Measurements from ENCODE around the gene FGFRL1. TPM values are rescaled to one million over a fixed set of nuclear protein-coding genes. Genes with fewer than 3 reads are reported as not detected.

Gene FGFRL1
- total RNA-seq, 2 experiments from 2014 or later, result 7.6 to 8.0 TPM

- Mint-ChIP-seq H3K27ac (no peak overlapping the region), H3K36me3 (ENCODE audit: low read depth) (no peaks in the 10 kb centered on the region), H3K27me3 (ENCODE audit: low read depth) (peaks cover 46% of the 10 kb centered on the region), H3K4me3 (no peak overlapping the region), H3K4me1 (ENCODE audit: low read depth) (peaks cover 14% of the 10 kb centered on the region), H3K9me3 (no peaks in the 10 kb centered on the region)
- intact Hi-C loops (cut with micrococcal nuclease), result loop anchor here (5.0 kb wide), 1 partner anchor 758 kb away; no protein-coding TSS in a partner anchor
- no peak for DNase-seq
- CTCF ChIA-PET, result no interaction called here
Measured at GRCh38 chr4:999882-1000425, 11.5 kb upstream of the FGFRL1 start.

GRCh38 chr4:1000686-1001260, 10.7 kb upstream of the FGFRL1 start:
- intact Hi-C loops (cut with micrococcal nuclease), result no loop called here
- Mint-ChIP-seq H3K4me3 (no peak overlapping the region), H3K9me3 (no peaks in the 10 kb centered on the region), H3K27ac (no peak overlapping the region), H3K4me1 (ENCODE audit: low read depth) (peaks cover 14% of the 10 kb centered on the region), H3K36me3 (ENCODE audit: low read depth) (no peaks in the 10 kb centered on the region), H3K27me3 (ENCODE audit: low read depth) (peaks cover 46% of the 10 kb centered on the region)
- CTCF ChIA-PET, result no interaction called here
- no peak for DNase-seq

- H3K9me3 Mint-ChIP-seq, result no peaks in the 10 kb centered on the region
- peaks cover 46% of the 10 kb centered on the region for H3K27me3 Mint-ChIP-seq (ENCODE audit: low read depth)
- no peaks in the 10 kb centered on the region for H3K36me3 Mint-ChIP-seq (ENCODE audit: low read depth)
- intact Hi-C loops (cut with micrococcal nuclease), result no loop called here
- peaks cover 14% of the 10 kb centered on the region for H3K4me1 Mint-ChIP-seq (ENCODE audit: low read depth)
- H3K27ac Mint-ChIP-seq, result no peak overlapping the region
- H3K4me3 Mint-ChIP-seq, result no peak overlapping the region
- CTCF ChIA-PET, result interaction anchor here (0.6 kb wide), 1 partner anchor 258 kb away, joined by 4 read pairs; no protein-coding TSS in a partner anchor
- no peak for DNase-seq
Measured at GRCh38 chr4:1001561-1002130, 9.8 kb upstream of the FGFRL1 start.

- intact Hi-C loops (cut with micrococcal nuclease), result no loop called here
- no peak overlapping the region for H3K4me3 Mint-ChIP-seq
- H3K27me3 Mint-ChIP-seq (ENCODE audit: low read depth), result peaks cover 47% of the 10 kb centered on the region
- no peak for DNase-seq
- no peak overlapping the region for H3K27ac Mint-ChIP-seq
- peaks cover 14% of the 10 kb centered on the region for H3K4me1 Mint-ChIP-seq (ENCODE audit: low read depth)
- H3K9me3 Mint-ChIP-seq, result no peaks in the 10 kb centered on the region
- CTCF ChIA-PET, result no interaction called here
- no peaks in the 10 kb centered on the region for H3K36me3 Mint-ChIP-seq (ENCODE audit: low read depth)
Measured at GRCh38 chr4:1002131-1002630, 9.2 kb upstream of the FGFRL1 start.

- Mint-ChIP-seq H3K27me3 (ENCODE audit: low read depth) (peaks cover 51% of the 10 kb centered on the region), H3K4me1 (ENCODE audit: low read depth) (peaks cover 13% of the 10 kb centered on the region)
Measured at GRCh38 chr4:1002631-1003251, 8.7 kb upstream of the FGFRL1 start.

GRCh38 chr4:1003271-1004070, 8.0 kb upstream of the FGFRL1 start:
- no peaks in the 10 kb centered on the region for H3K9me3 Mint-ChIP-seq
- H3K4me1 Mint-ChIP-seq (ENCODE audit: low read depth), result peaks cover 8% of the 10 kb centered on the region
- no peaks in the 10 kb centered on the region for H3K36me3 Mint-ChIP-seq (ENCODE audit: low read depth)
- H3K27ac Mint-ChIP-seq, result no peak overlapping the region
- H3K27me3 Mint-ChIP-seq (ENCODE audit: low read depth), result peaks cover 51% of the 10 kb centered on the region
- DNase-seq, result no peak
- CTCF ChIA-PET, result no interaction called here
- intact Hi-C loops (cut with micrococcal nuclease), result no loop called here
- no peak overlapping the region for H3K4me3 Mint-ChIP-seq

More at GRCh38 chr4:1002631-1003251, 8.7 kb upstream of the FGFRL1 start:
- Mint-ChIP-seq H3K27ac (no peak overlapping the region), H3K9me3 (no peaks in the 10 kb centered on the region), H3K4me3 (no peak overlapping the region), H3K36me3 (ENCODE audit: low read depth) (no peaks in the 10 kb centered on the region)
- CTCF ChIA-PET, result no interaction called here
- intact Hi-C loops (cut with micrococcal nuclease), result no loop called here
- DNase-seq, result no peak

- H3K36me3 Mint-ChIP-seq (ENCODE audit: low read depth), result no peaks in the 10 kb centered on the region
- intact Hi-C loops (cut with micrococcal nuclease), result no loop called here
- no peak overlapping the region for H3K27ac Mint-ChIP-seq
- H3K4me3 Mint-ChIP-seq, result no peak overlapping the region
- CTCF ChIA-PET, result no interaction called here
- H3K4me1 Mint-ChIP-seq (ENCODE audit: low read depth), result peaks cover 9% of the 10 kb centered on the region
- H3K9me3 Mint-ChIP-seq, result no peaks in the 10 kb centered on the region
- no peak for DNase-seq
- H3K27me3 Mint-ChIP-seq (ENCODE audit: low read depth), result peaks cover 54% of the 10 kb centered on the region
Measured at GRCh38 chr4:1004071-1004418, 7.4 kb upstream of the FGFRL1 start.

- no peaks in the 10 kb centered on the region for H3K36me3 Mint-ChIP-seq (ENCODE audit: low read depth)
Measured at GRCh38 chr4:1004557-1005485, 6.6 kb upstream of the FGFRL1 start.

GRCh38 chr4:1006856-1007255, 4.6 kb upstream of the FGFRL1 start:
- no peaks in the 10 kb centered on the region for H3K9me3 Mint-ChIP-seq
- CTCF ChIA-PET, result interaction anchor here (1.3 kb wide), 1 partner anchor 265 kb away, joined by 3 read pairs; no protein-coding TSS in a partner anchor
- H3K4me3 Mint-ChIP-seq, result no peak overlapping the region
- DNase-seq, result no peak
- H3K4me1 Mint-ChIP-seq (ENCODE audit: low read depth), result peaks cover 14% of the 10 kb centered on the region
- intact Hi-C loops (cut with micrococcal nuclease), result no loop called here
- H3K36me3 Mint-ChIP-seq (ENCODE audit: low read depth), result no peaks in the 10 kb centered on the region
- H3K27ac Mint-ChIP-seq, result no peak overlapping the region
- H3K27me3 Mint-ChIP-seq (ENCODE audit: low read depth), result peaks cover 42% of the 10 kb centered on the region

More at GRCh38 chr4:1004557-1005485, 6.6 kb upstream of the FGFRL1 start:
- Mint-ChIP-seq H3K4me1 (ENCODE audit: low read depth) (peaks cover 8% of the 10 kb centered on the region), H3K27ac (no peak overlapping the region), H3K4me3 (no peak overlapping the region), H3K9me3 (no peaks in the 10 kb centered on the region), H3K27me3 (ENCODE audit: low read depth) (peaks cover 52% of the 10 kb centered on the region)
- CTCF ChIA-PET, result interaction anchor here (1.1 kb wide), 1 partner anchor 18 kb away, joined by 4 read pairs; the partner anchor contains the start of gene IDUA
- DNase-seq, result no peak
- intact Hi-C loops (cut with micrococcal nuclease), result no loop called here

GRCh38 chr4:1008840-1009541, 2.4 kb upstream of the FGFRL1 start:
- H3K27me3 Mint-ChIP-seq (ENCODE audit: low read depth), result peaks cover 34% of the 10 kb centered on the region
- no peak overlapping the region for H3K27ac Mint-ChIP-seq
- peak; percentile 25 for DNase-seq
- CTCF ChIA-PET, result no interaction called here
- no peaks in the 10 kb centered on the region for H3K9me3 Mint-ChIP-seq
- intact Hi-C loops (cut with micrococcal nuclease), result loop anchor here (1.0 kb wide), 1 partner anchor 304 kb away; the partner anchor contains the start of gene PCGF3
- peak overlapping the region; percentile 62 for H3K4me3 Mint-ChIP-seq
- peaks cover 11% of the 10 kb centered on the region for H3K4me1 Mint-ChIP-seq (ENCODE audit: low read depth)
- H3K36me3 Mint-ChIP-seq (ENCODE audit: low read depth), result no peaks in the 10 kb centered on the region
